Nephron (organoid): Measurements from ENCODE around the gene CCSER1.
A peak's percentile ranks its signal among the peaks of the same experiment; 100 is the strongest.
"Not testable (repeated sequence)": the region's sequence is repeated elsewhere in the genome, so short reads cannot be mapped to it uniquely, and the experiment has no call there.

Experiments
- H3K27ac Mint-ChIP-seq, 3 experiments: 2 replicates each; pipeline ENCODE4 v1.8.0; 2020; ENCODE audit warnings: mixed read lengths in 3 of 3, mild to moderate bottlenecking in 2 of 3, moderate library complexity in 1 of 3
- H3K27me3 Mint-ChIP-seq: 2 replicates; pipeline ENCODE4 v1.8.0; 2021; ENCODE audit warnings: low read depth, mild to moderate bottlenecking, moderate library complexity, mixed read lengths
- H3K36me3 Mint-ChIP-seq: 2 replicates; pipeline ENCODE4 v1.8.0; 2020; ENCODE audit warnings: low read depth, mixed read lengths
- H3K4me1 Mint-ChIP-seq: 2 replicates; pipeline ENCODE4 v1.8.0; 2020; ENCODE audit warnings: mixed read lengths
- H3K4me3 Mint-ChIP-seq, 3 experiments: 2 replicates each; pipeline ENCODE4 v1.8.0; 2020; ENCODE audit warnings: mild to moderate bottlenecking in 3 of 3, mixed read lengths in 3 of 3, moderate library complexity in 2 of 3
- H3K9me3 Mint-ChIP-seq: 2 replicates; pipeline ENCODE4 v1.8.0; 2020; ENCODE audit warnings: mixed read lengths
- CTCF ChIP-seq, 3 experiments: fragments of 200-600 bp; sonication (generic); IDR thresholded peaks; one replicate each; pipeline ENCODE4 v1.5.0; 2021; ENCODE audit warnings: antibody characterized with exemption in 3 of 3; ENCODE audit not compliant: unreplicated experiment in 3 of 3

CCSER1 gene

GRCh38 chr4:90457817-90458216 lies 330.6 kb downstream of the CCSER1 start:
- H3K27ac Mint-ChIP-seq, result no peak overlapping the region
- H3K27me3 Mint-ChIP-seq, result no peaks in the 10 kb centered on the region

GRCh38 chr4:90458576-90458975 lies 331.4 kb downstream of the CCSER1 start:
- H3K9me3 Mint-ChIP-seq, result peaks cover 2% of the 10 kb centered on the region
- TF ChIP-seq CTCF (IDR thresholded peaks at IDR 0.05; ENCODE audit: unreplicated experiment in 3 of 3), result no peak
- no peak overlapping the region for H3K27ac Mint-ChIP-seq
- no peaks in the 10 kb centered on the region for H3K27me3 Mint-ChIP-seq
- peaks cover 8% of the 10 kb centered on the region for H3K36me3 Mint-ChIP-seq
- no peaks in the 10 kb centered on the region for H3K4me1 Mint-ChIP-seq
- no peak overlapping the region for H3K4me3 Mint-ChIP-seq

More at GRCh38 chr4:90457817-90458216, 330.6 kb downstream of the CCSER1 start:
- peaks cover 2% of the 10 kb centered on the region for H3K9me3 Mint-ChIP-seq
- H3K36me3 Mint-ChIP-seq, result peaks cover 8% of the 10 kb centered on the region
- H3K4me1 Mint-ChIP-seq, result no peaks in the 10 kb centered on the region
- no peak overlapping the region for H3K4me3 Mint-ChIP-seq
- TF ChIP-seq CTCF (IDR thresholded peaks at IDR 0.05; ENCODE audit: unreplicated experiment in 3 of 3), result no peak

- H3K27me3 Mint-ChIP-seq, result no peaks in the 10 kb centered on the region
- peak overlapping the region; percentile 3 to 59 (median 54) for H3K27ac Mint-ChIP-seq
- no peak for TF ChIP-seq CTCF (IDR thresholded peaks at IDR 0.05; ENCODE audit: unreplicated experiment in 3 of 3)
- H3K4me3 Mint-ChIP-seq, result no peak overlapping the region
- no peaks in the 10 kb centered on the region for H3K36me3 Mint-ChIP-seq
- H3K4me1 Mint-ChIP-seq, result no peaks in the 10 kb centered on the region
- H3K9me3 Mint-ChIP-seq, result peaks cover 3% of the 10 kb centered on the region
These were observed 347.3 kb downstream of the CCSER1 start for GRCh38 chr4:90474484-90474883.

- no peak for TF ChIP-seq CTCF (IDR thresholded peaks at IDR 0.05; ENCODE audit: unreplicated experiment in 3 of 3)
- Mint-ChIP-seq H3K36me3 (no peaks in the 10 kb centered on the region), H3K4me3 (no peak overlapping the region), H3K27me3 (no peaks in the 10 kb centered on the region), H3K9me3 (peaks cover 8% of the 10 kb centered on the region), H3K4me1 (no peaks in the 10 kb centered on the region), H3K27ac (no peak overlapping the region)
These were observed 348.8 kb downstream of the CCSER1 start for GRCh38 chr4:90476019-90476418.

- no peaks in the 10 kb centered on the region for H3K4me1 Mint-ChIP-seq
These were observed 349.4 kb downstream of the CCSER1 start for GRCh38 chr4:90476586-90476985.

GRCh38 chr4:90484894-90485293 lies 357.7 kb downstream of the CCSER1 start:
- H3K4me1 Mint-ChIP-seq, H3K4me3 Mint-ChIP-seq, H3K27me3 Mint-ChIP-seq, H3K27ac Mint-ChIP-seq: not testable (repeated sequence)
- Mint-ChIP-seq H3K36me3 (peaks cover 37% of the 10 kb centered on the region), H3K9me3 (peaks cover 48% of the 10 kb centered on the region)

More at GRCh38 chr4:90476586-90476985, 349.4 kb downstream of the CCSER1 start:
- TF ChIP-seq CTCF (IDR thresholded peaks at IDR 0.05; ENCODE audit: unreplicated experiment in 3 of 3), result no peak
- no peak overlapping the region for H3K27ac Mint-ChIP-seq
- no peaks in the 10 kb centered on the region for H3K27me3 Mint-ChIP-seq
- H3K4me3 Mint-ChIP-seq, result no peak overlapping the region
- H3K9me3 Mint-ChIP-seq, result peaks cover 11% of the 10 kb centered on the region
- no peaks in the 10 kb centered on the region for H3K36me3 Mint-ChIP-seq
